KMS-11 (cell line): ENCODE results near the gene SNX4.

Experiments used
- H2AFZ ChIP-seq: fragments of 200-600 bp; sonication (generic); 2 replicates; pipeline ENCODE4 v1.6.1; 2016; ENCODE audit warnings: antibody characterized with exemption, mixed run types, low read depth
- H3K27ac ChIP-seq: fragments of 200-600 bp; sonication (generic); 2 replicates; pipeline ENCODE4 v1.6.1; 2016; ENCODE audit warnings: mild to moderate bottlenecking, mixed run types
- H3K27me3 ChIP-seq: fragments of 200-600 bp; sonication (generic); 2 replicates; pipeline ENCODE4 v1.6.1; 2017; ENCODE audit warnings: mild to moderate bottlenecking, low read depth, mixed run types, moderate library complexity; ENCODE audit not compliant: insufficient read depth
- H3K36me3 ChIP-seq: fragments of 200-600 bp; sonication (generic); 2 replicates; pipeline ENCODE4 v1.6.1; 2017; ENCODE audit warnings: mild to moderate bottlenecking, mixed run types; ENCODE audit not compliant: insufficient read depth
- H3K4me1 ChIP-seq: fragments of 200-600 bp; sonication (generic); 2 replicates; pipeline ENCODE4 v1.6.1; 2016; ENCODE audit warnings: mild to moderate bottlenecking, low read depth, mixed run types; ENCODE audit not compliant: poor library complexity, severe bottlenecking
- H3K4me2 ChIP-seq: fragments of 200-600 bp; sonication (generic); 2 replicates; pipeline ENCODE4 v1.7.0; 2016; ENCODE audit warnings: mild to moderate bottlenecking, mixed run types
- H3K4me3 ChIP-seq: fragments of 200-600 bp; sonication (generic); IDR thresholded peaks from 2 replicates; pipeline ENCODE4 v1.6.1; 2017; ENCODE audit warnings: low read depth, low read length, mixed read lengths; ENCODE audit not compliant: insufficient read depth
- H3K79me2 ChIP-seq: fragments of 200-600 bp; sonication (generic); 2 replicates; pipeline ENCODE4 v1.6.1; 2016; ENCODE audit warnings: low read depth, mixed run types; ENCODE audit not compliant: insufficient read depth
- H3K9ac ChIP-seq: fragments of 200-600 bp; sonication (generic); 2 replicates; pipeline ENCODE4 v1.6.1; 2016; ENCODE audit warnings: mild to moderate bottlenecking, mixed run types
- H4K20me1 ChIP-seq: fragments of 200-600 bp; sonication (generic); 2 replicates; pipeline ENCODE4 v1.6.1; 2016; ENCODE audit warnings: mild to moderate bottlenecking, mixed run types; ENCODE audit not compliant: insufficient read depth
- CTCF ChIP-seq: fragments of 200-600 bp; sonication (generic); conservative IDR thresholded peaks from 2 replicates; pipeline ENCODE4 v1.6.1; 2017; ENCODE audit warnings: low read depth, mild to moderate bottlenecking, antibody characterized with exemption, low read length, moderate library complexity, mixed read lengths

The SNX4 gene

GRCh38 chr3:125519678-125520562 lies at the start of gene SNX4:
SNX4 (minus strand) TSS chr3:125520202; CDS start chr3:125520172, 30 bp downstream.
- H3K36me3 ChIP-seq = no peaks in the 10 kb centered on the region
- no peaks in the 10 kb centered on the region for H4K20me1 ChIP-seq
- no peaks in the 10 kb centered on the region for H3K27me3 ChIP-seq
- no peak for TF ChIP-seq CTCF
- H2AFZ ChIP-seq = peak within 1 kb of the TSS; percentile 64
- H3K4me1 ChIP-seq = peaks cover 11% of the 10 kb centered on the region
- H3K79me2 ChIP-seq = peaks cover 29% of the 10 kb centered on the region; the same call in 1 of the 2 replicates
- peak within 1 kb of the TSS; percentile 47 for H3K27ac ChIP-seq
- peak within 1 kb of the TSS; percentile 88 for H3K4me2 ChIP-seq
- peak within 1 kb of the TSS; percentile 85 for H3K4me3 ChIP-seq
- peak within 1 kb of the TSS; percentile 84 for H3K9ac ChIP-seq

GRCh38 chr3:125556314-125556713 lies 36.3 kb upstream of the SNX4 start:
- H3K79me2 ChIP-seq = no peaks in the 10 kb centered on the region
- no peaks in the 10 kb centered on the region for H3K27me3 ChIP-seq
- no peaks in the 10 kb centered on the region for H3K36me3 ChIP-seq
- H3K4me1 ChIP-seq = no peaks in the 10 kb centered on the region
- no peak overlapping the region for H2AFZ ChIP-seq
- no peak overlapping the region for H3K4me2 ChIP-seq
- H3K27ac ChIP-seq = no peak overlapping the region
- H3K4me3 ChIP-seq = no peak overlapping the region
- no peaks in the 10 kb centered on the region for H4K20me1 ChIP-seq
- no peak for TF ChIP-seq CTCF
- no peak overlapping the region for H3K9ac ChIP-seq

GRCh38 chr3:125552401-125552800 lies 32.4 kb upstream of the SNX4 start:
- no peak overlapping the region for H2AFZ ChIP-seq
- no peaks in the 10 kb centered on the region for H3K36me3 ChIP-seq
- no peak overlapping the region for H3K9ac ChIP-seq
- H3K79me2 ChIP-seq = no peaks in the 10 kb centered on the region
- no peak overlapping the region for H3K4me3 ChIP-seq
- no peak overlapping the region for H3K4me2 ChIP-seq
- H3K27ac ChIP-seq = no peak overlapping the region
- H3K4me1 ChIP-seq = no peaks in the 10 kb centered on the region
- no peak for TF ChIP-seq CTCF
- no peaks in the 10 kb centered on the region for H3K27me3 ChIP-seq
- H4K20me1 ChIP-seq = no peaks in the 10 kb centered on the region

GRCh38 chr3:125528920-125529319 lies 8.9 kb upstream of the SNX4 start:
- H3K4me1 ChIP-seq = no peaks in the 10 kb centered on the region
- H3K27ac ChIP-seq = no peak overlapping the region
- H3K4me2 ChIP-seq = no peak overlapping the region
- no peaks in the 10 kb centered on the region for H3K27me3 ChIP-seq
- no peaks in the 10 kb centered on the region for H3K79me2 ChIP-seq
- no peak overlapping the region for H2AFZ ChIP-seq
- H3K36me3 ChIP-seq = no peaks in the 10 kb centered on the region; the same call in none of the 2 replicates
- no peak overlapping the region for H3K9ac ChIP-seq
- no peak overlapping the region for H3K4me3 ChIP-seq
- no peaks in the 10 kb centered on the region for H4K20me1 ChIP-seq
- no peak for TF ChIP-seq CTCF
